Measurements from ENCODE around the gene FERMT3. TPM values are rescaled to one million over a fixed set of nuclear protein-coding genes. Genes with fewer than 3 reads are reported as not detected.
A peak's percentile ranks its signal among the peaks of the same experiment; 100 is the strongest.

FERMT3 gene
- total and polyA plus RNA-seq, 2 of the 13 experiments (the other 11 are each of a cell fraction or from before 2014, with no cell fraction given), result 0.29 TPM; not detected in 1

- no peak for TF ChIP-seq SP1 (IDR thresholded peaks at IDR 0.05)
- peak; percentile 78 for TF ChIP-seq SP1 (CRISPR knock-in tag; IDR thresholded peaks at IDR 0.05)
- TF ChIP-seq E2F5 (CRISPR knock-in tag; conservative IDR thresholded peaks at IDR 0.05), result 0 out of 2 replicates have a peak, but pooled peaks have one; percentile 13
- 0 out of 2 replicates have a peak, but pooled peaks have one; percentile 13 for TF ChIP-seq SRF (IDR thresholded peaks at IDR 0.05; ENCODE audit: low read depth, low read length)
- peak; percentile 48; the same call in 1 of the 2 replicates for TF ChIP-seq ZNF607 (CRISPR knock-in tag; IDR thresholded peaks at IDR 0.05; ENCODE audit: borderline replicate concordance)
- TF ChIP-seq HMG20B (CRISPR knock-in tag; conservative IDR thresholded peaks at IDR 0.05), result no peak
- no peak for TF ChIP-seq MIER3 (CRISPR knock-in tag; IDR thresholded peaks at IDR 0.05; ENCODE audit: borderline replicate concordance)
- no peak for TF ChIP-seq WIZ (CRISPR knock-in tag; IDR thresholded peaks at IDR 0.05)
- peak; percentile 33 for TF ChIP-seq ZNF747 (CRISPR knock-in tag; IDR thresholded peaks at IDR 0.05; ENCODE audit: borderline replicate concordance)
- TF ChIP-seq HNRNPUL1 (IDR thresholded peaks at IDR 0.05; ENCODE audit: low read depth, low read length), result no peak
- no peak for TF ChIP-seq KLF6 (CRISPR knock-in tag; IDR thresholded peaks at IDR 0.05)
- TF ChIP-seq SIN3A (IDR thresholded peaks at IDR 0.05; ENCODE audit: borderline replicate concordance, low read depth, low read length), result peak; percentile 58; the same call in 1 of the 2 replicates
- TF ChIP-seq PHF21A (CRISPR knock-in tag; IDR thresholded peaks at IDR 0.05), result no peak
- TF ChIP-seq ZNF282 (IDR thresholded peaks at IDR 0.05; ENCODE audit: partially characterized antibody), result no peak
- peak; percentile 72; the same call in 1 of the 2 replicates for TF ChIP-seq PHF8 (CRISPR knock-in tag; IDR thresholded peaks at IDR 0.05)
- 0 out of 2 replicates have a peak, but pooled peaks have one; percentile 4 for TF ChIP-seq KDM5B (CRISPR knock-in tag; IDR thresholded peaks at IDR 0.05; ENCODE audit: borderline replicate concordance)
- TF ChIP-seq SMAD1 (CRISPR knock-in tag; IDR thresholded peaks at IDR 0.05; ENCODE audit: borderline replicate concordance, low read depth), result no peak
- peak; percentile 18; the same call in 1 of the 2 replicates for TF ChIP-seq ZNF281 (CRISPR knock-in tag; IDR thresholded peaks at IDR 0.05; ENCODE audit: borderline replicate concordance)
- 0 out of 2 replicates have a peak, but pooled peaks have one; percentile 66 for TF ChIP-seq SNAI1 (CRISPR knock-in tag; IDR thresholded peaks at IDR 0.05; ENCODE audit: borderline replicate concordance)
- TF ChIP-seq SP2 (CRISPR knock-in tag; IDR thresholded peaks at IDR 0.05), result peak; percentile 56; the same call in 1 of the 2 replicates
- TF ChIP-seq ZNF564 (CRISPR knock-in tag; IDR thresholded peaks at IDR 0.05), result 0 out of 2 replicates have a peak, but pooled peaks have one; percentile 31
- 0 out of 2 replicates have a peak, but pooled peaks have one; percentile 63 for TF ChIP-seq CCDC6 (CRISPR knock-in tag; IDR thresholded peaks at IDR 0.05)
- TF ChIP-seq ZNF629 (CRISPR knock-in tag; conservative IDR thresholded peaks at IDR 0.05), result peak; percentile 83
- TF ChIP-seq PCBP1 (IDR thresholded peaks at IDR 0.05; ENCODE audit: borderline replicate concordance, low read depth, low read length), result peak; percentile 64; the same call in 1 of the 2 replicates
- TF ChIP-seq ZNF790 (CRISPR knock-in tag; IDR thresholded peaks at IDR 0.05; ENCODE audit: borderline replicate concordance), result peak; percentile 47
- peak; percentile 73; the same call in 1 of the 2 replicates for TF ChIP-seq POLR2AphosphoS5 (IDR thresholded peaks at IDR 0.05; ENCODE audit: low read depth, low read length)
- peak; percentile 6; the same call in 1 of the 2 replicates for TF ChIP-seq ZNF501 (CRISPR knock-in tag; IDR thresholded peaks at IDR 0.05)
These were observed 35.2 kb downstream of the FERMT3 start (continued) for GRCh38 chr11:64241491-64242374.
